OCI-M2 (cell line): ENCODE data around the gene MAGEB3.
"Not testable (repeated sequence)": the region's sequence is repeated elsewhere in the genome, so short reads cannot be mapped to it uniquely, and the experiment has no call there.

Experiments
- DNase-seq: peaks from one replicate; lab custom pipeline; 2025; ENCODE audit not compliant: unreplicated experiment; lab: John Stamatoyannopoulos, UW

Gene MAGEB3

GRCh38 chrX:30230395-30230794 is at the start of gene MAGEB3:
Gene MAGEB3 (plus strand): TSS chrX:30230657. CDS start chrX:30235925, 5,268 bp downstream.
- no peak for DNase-seq

- no peak for DNase-seq
These were observed 49.1 kb upstream of the MAGEB3 start for GRCh38 chrX:30181353-30181752.

- DNase-seq = no peak
These were observed 46.9 kb upstream of the MAGEB3 start for GRCh38 chrX:30183554-30183953.

- DNase-seq = no peak
These were observed 40.0 kb upstream of the MAGEB3 start for GRCh38 chrX:30190426-30190825.

GRCh38 chrX:30193910-30194309 is 36.5 kb upstream of the MAGEB3 start:
- not testable (repeated sequence) for DNase-seq

GRCh38 chrX:30196322-30196721 is 34.1 kb upstream of the MAGEB3 start:
- no peak for DNase-seq

- no peak for DNase-seq
These were observed 18.3 kb upstream of the MAGEB3 start for GRCh38 chrX:30212172-30212571.

GRCh38 chrX:30215357-30215843 is 15.1 kb upstream of the MAGEB3 start, which contains the start of gene MAGEB2:
Gene MAGEB2 (plus strand): TSS chrX:30215563. CDS start chrX:30218581, 3,018 bp downstream.
- DNase-seq = no peak

- DNase-seq = peak; percentile 33
These were observed 13.0 kb upstream of the MAGEB3 start for GRCh38 chrX:30217465-30217864.

GRCh38 chrX:30219372-30219771 is 11.1 kb upstream of the MAGEB3 start:
- no peak for DNase-seq

- no peak for DNase-seq
These were observed 9.8 kb upstream of the MAGEB3 start for GRCh38 chrX:30220661-30221060.

- DNase-seq = no peak
These were observed 5.9 kb upstream of the MAGEB3 start for GRCh38 chrX:30224536-30224935.

- DNase-seq = no peak
These were observed 1.9 kb upstream of the MAGEB3 start for GRCh38 chrX:30228526-30228925.

GRCh38 chrX:30241724-30242415 is 11.4 kb downstream of the MAGEB3 start, which contains the start of gene MAGEB4:
Gene MAGEB4 (plus strand): TSS chrX:30242000. CDS start chrX:30242136, 136 bp downstream.
- no peak for DNase-seq

GRCh38 chrX:30246769-30247489 is 16.5 kb downstream of the MAGEB3 start, which contains the start of gene MAGEB1:
Gene MAGEB1 (plus strand): TSS chrX:30247146. CDS start chrX:30250494, 3,348 bp downstream.
- DNase-seq = no peak

- DNase-seq = no peak
These were observed 18.4 kb downstream of the MAGEB3 start for GRCh38 chrX:30248854-30249253.

GRCh38 chrX:30253257-30253656 is 22.8 kb downstream of the MAGEB3 start:
- no peak for DNase-seq

GRCh38 chrX:30259927-30260326 is 29.5 kb downstream of the MAGEB3 start:
- no peak for DNase-seq

GRCh38 chrX:30261012-30261411 is 30.6 kb downstream of the MAGEB3 start:
- DNase-seq = no peak

- no peak for DNase-seq
These were observed 32.3 kb downstream of the MAGEB3 start for GRCh38 chrX:30262763-30263162.

GRCh38 chrX:30270639-30271038 is 40.2 kb downstream of the MAGEB3 start:
- no peak for DNase-seq

- DNase-seq = no peak
These were observed 45.0 kb downstream of the MAGEB3 start for GRCh38 chrX:30275498-30275897.
